AG04450 (cell line): ENCODE results near the gene MGRN1. TPM values are rescaled to one million over a fixed set of nuclear protein-coding genes. Genes with fewer than 3 reads are reported as not detected.

Source experiments
- CTCF ChIA-PET: fragments of 300-600, 350-600 bp; formaldehyde crosslinking; extraction: SDS; loops from one replicate; lab custom pipeline; 2022; ENCODE audit warnings: antibody characterized with exemption, inconsistent platforms; lab: Charles Lee
- POLR2A ChIA-PET: fragments of 350-600 bp; formaldehyde crosslinking; extraction: SDS; loops from one replicate; lab custom pipeline; 2021; ENCODE audit warnings: antibody characterized with exemption, inconsistent platforms; lab: Yijun Ruan, JAX
- DNase-seq: peaks from one replicate; pipeline ENCODE4 v3.0.0-alpha.2; 2011; ENCODE audit warnings: low read depth, low spot score
- H3K27ac ChIP-seq: one replicate; pipeline ENCODE4 v1.5.1; 2012; ENCODE audit warnings: low read depth, low read length, control low read depth
- H3K27me3 ChIP-seq: one replicate; pipeline ENCODE4 v1.6.0; 2012; ENCODE audit warnings: low read length; ENCODE audit not compliant: control insufficient read depth, insufficient read depth
- H3K4me3 ChIP-seq: 2 replicates; pipeline ENCODE4 v1.5.1; 2011; ENCODE audit warnings: mild to moderate bottlenecking, low read depth, low read length, control low read depth
- H3K9me3 ChIP-seq: 2 replicates; pipeline ENCODE4 v1.5.1; 2012; ENCODE audit warnings: low read length; ENCODE audit not compliant: control insufficient read depth, insufficient read depth
- polyA plus RNA-seq: library from polyadenylated mRNA; depleted of rRNA; stranded (reverse); fragments of >200 nt; gene quantifications from 2 replicates; pipeline ENCODE4 v1.2.3, GENCODE V29; 2011
- TF ChIP-seq, protein P1 (sequence below): IDR thresholded peaks from 2 replicates; pipeline ENCODE4 v1.5.1; 2011; ENCODE audit warnings: low read depth, low read length, control low read depth, inconsistent platforms

The MGRN1 gene
- polyA plus RNA-seq, 1 experiment, result 3.4 TPM

- CTCF ChIA-PET, result interaction anchor here (1.2 kb wide), 1 partner anchor 11 kb away, joined by 6 read pairs; the partner anchor contains the start of gene NUDT16L1
- DNase-seq, result no peak
- H3K27me3 ChIP-seq, result no peaks in the 10 kb centered on the region
- H3K4me3 ChIP-seq, result no peak overlapping the region
- H3K27ac ChIP-seq, result no peak overlapping the region
- TF ChIP-seq, protein P1, sequence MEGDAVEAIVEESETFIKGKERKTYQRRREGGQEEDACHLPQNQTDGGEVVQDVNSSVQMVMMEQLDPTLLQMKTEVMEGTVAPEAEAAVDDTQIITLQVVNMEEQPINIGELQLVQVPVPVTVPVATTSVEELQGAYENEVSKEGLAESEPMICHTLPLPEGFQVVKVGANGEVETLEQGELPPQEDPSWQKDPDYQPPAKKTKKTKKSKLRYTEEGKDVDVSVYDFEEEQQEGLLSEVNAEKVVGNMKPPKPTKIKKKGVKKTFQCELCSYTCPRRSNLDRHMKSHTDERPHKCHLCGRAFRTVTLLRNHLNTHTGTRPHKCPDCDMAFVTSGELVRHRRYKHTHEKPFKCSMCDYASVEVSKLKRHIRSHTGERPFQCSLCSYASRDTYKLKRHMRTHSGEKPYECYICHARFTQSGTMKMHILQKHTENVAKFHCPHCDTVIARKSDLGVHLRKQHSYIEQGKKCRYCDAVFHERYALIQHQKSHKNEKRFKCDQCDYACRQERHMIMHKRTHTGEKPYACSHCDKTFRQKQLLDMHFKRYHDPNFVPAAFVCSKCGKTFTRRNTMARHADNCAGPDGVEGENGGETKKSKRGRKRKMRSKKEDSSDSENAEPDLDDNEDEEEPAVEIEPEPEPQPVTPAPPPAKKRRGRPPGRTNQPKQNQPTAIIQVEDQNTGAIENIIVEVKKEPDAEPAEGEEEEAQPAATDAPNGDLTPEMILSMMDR, result no peak
- H3K9me3 ChIP-seq, result no peaks in the 10 kb centered on the region; the same call in 1 of the 2 replicates
- POLR2A ChIA-PET, result no interaction called here
Observed at GRCh38 chr16:4682084-4682591, 57.5 kb downstream of the MGRN1 start.

- POLR2A ChIA-PET, result no interaction called here
- CTCF ChIA-PET, result interaction anchor here (0.9 to 1.2 kb wide), 2 partner anchors 10 to 176 kb away, joined by 3 to 6 read pairs; partner anchors contain the start of gene NUDT16L1
- TF ChIP-seq, protein P1, result peak; percentile 41
- no peak for DNase-seq
- H3K9me3 ChIP-seq, result no peaks in the 10 kb centered on the region; the same call in 1 of the 2 replicates
- H3K27ac ChIP-seq, result no peak overlapping the region
- H3K4me3 ChIP-seq, result no peak overlapping the region
- no peaks in the 10 kb centered on the region for H3K27me3 ChIP-seq
Observed at GRCh38 chr16:4682616-4683254, 58.1 kb downstream of the MGRN1 start.

GRCh38 chr16:4683255-4684057 lies 58.8 kb downstream of the MGRN1 start:
- CTCF ChIA-PET, result interaction anchor here (0.9 to 1.2 kb wide), 2 partner anchors 10 to 176 kb away, joined by 3 to 6 read pairs; partner anchors contain the start of gene NUDT16L1
- Histone ChIP-seq H3K27ac (no peak overlapping the region), H3K9me3 (no peaks in the 10 kb centered on the region; the same call in 1 of the 2 replicates), H3K27me3 (no peaks in the 10 kb centered on the region), H3K4me3 (no peak overlapping the region)
- no peak for DNase-seq
- TF ChIP-seq, protein P1, result no peak
- POLR2A ChIA-PET, result no interaction called here

DNA sequence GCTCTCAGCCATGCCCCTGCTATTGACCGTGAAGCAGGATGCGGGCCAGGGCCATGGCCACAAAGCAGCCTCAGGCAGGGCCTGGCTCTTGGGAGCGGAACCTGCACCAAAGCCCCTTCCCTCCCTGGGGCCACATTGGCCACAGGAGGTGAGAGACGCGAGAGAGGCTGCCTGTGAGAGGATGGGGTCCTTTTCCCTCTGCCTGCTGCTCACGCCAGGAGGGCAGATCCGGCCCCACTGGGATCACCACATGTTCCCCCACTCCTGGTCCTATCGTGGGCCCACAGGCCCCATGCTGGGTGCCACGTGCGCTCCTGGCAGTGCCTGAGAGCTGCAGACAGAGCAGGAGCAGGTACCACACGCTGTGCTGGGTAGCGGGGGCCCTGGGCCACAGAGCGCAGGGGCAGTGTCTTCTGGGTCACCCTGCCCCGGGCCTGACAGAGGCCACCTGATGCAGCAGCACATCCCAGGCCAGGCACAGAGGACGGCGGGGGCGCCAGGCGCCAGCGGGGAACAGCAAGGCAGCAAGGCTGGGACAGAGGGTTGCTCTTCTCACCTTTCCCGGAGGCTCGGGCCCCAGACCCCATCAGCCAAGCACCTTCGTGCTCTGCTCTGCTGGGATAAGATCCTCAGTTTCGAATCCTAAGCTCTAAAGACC lies 59.6 kb downstream of the MGRN1 start:
- no peak for DNase-seq
- no peak overlapping the region for H3K27ac ChIP-seq
- CTCF ChIA-PET, result no interaction called here
- POLR2A ChIA-PET, result no interaction called here
- H3K9me3 ChIP-seq, result no peaks in the 10 kb centered on the region; the same call in 1 of the 2 replicates
- H3K4me3 ChIP-seq, result no peak overlapping the region
- TF ChIP-seq, protein P1, result no peak
- H3K27me3 ChIP-seq, result no peaks in the 10 kb centered on the region
